Measurements from ENCODE around the gene FAM163A.

DNA sequence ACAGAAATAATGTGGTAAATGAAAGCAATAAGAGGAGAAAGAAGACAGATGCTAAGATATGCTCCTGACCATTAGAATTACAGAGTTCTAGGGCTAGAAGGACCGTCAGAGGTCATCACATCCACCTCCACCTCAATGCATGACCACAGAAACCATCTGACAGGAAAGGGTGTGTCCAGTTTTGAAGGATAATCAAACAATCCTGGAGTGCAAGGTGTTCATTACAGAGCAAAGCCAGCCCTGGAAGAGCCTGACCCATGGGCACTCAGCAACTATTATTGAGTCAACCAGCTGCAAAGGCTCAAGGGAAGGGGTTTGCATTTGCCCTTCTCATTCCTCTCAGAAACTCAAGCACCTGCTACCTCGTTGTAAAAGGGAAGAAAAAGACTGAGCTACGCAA, 88.1 kb downstream of the FAM163A start:
- TF ChIP-seq POLR2A (IDR thresholded peaks at IDR 0.05), result no peak
- no peak for TF ChIP-seq CTCF (IDR thresholded peaks at IDR 0.05 in 4 of 5, conservative IDR thresholded peaks at IDR 0.05 in 1 of 5)
